ENCODE measurements around the gene DNM1.

DNA sequence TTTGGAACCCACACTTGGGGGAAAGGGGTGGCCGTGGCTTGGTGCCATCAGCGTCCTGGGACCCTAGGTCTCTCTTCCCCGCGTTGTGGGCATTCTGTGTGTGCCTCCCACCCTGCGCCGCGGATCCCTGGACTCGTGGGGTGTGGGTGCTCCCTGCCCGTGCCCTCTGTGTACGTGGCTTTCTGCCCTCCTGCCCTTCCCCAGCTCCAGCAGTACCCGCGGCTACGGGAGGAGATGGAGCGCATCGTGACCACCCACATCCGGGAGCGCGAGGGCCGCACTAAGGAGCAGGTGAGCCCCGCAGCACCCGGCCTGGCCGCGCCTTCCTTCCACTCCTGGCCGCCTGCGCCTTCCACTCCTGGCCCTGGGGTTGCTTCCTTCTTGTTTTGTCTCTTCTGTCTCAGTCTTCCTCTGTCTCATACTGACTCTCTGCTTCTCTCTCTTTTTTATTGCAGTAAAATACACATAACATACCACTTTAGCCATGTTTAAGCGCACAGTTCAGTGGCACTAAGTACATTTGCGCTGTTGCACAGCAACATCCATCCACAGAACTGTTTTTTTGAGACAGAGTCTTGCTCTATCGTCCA lies 30.7 kb downstream of the DNM1 start:
- TF ChIP-seq, protein P1, sequence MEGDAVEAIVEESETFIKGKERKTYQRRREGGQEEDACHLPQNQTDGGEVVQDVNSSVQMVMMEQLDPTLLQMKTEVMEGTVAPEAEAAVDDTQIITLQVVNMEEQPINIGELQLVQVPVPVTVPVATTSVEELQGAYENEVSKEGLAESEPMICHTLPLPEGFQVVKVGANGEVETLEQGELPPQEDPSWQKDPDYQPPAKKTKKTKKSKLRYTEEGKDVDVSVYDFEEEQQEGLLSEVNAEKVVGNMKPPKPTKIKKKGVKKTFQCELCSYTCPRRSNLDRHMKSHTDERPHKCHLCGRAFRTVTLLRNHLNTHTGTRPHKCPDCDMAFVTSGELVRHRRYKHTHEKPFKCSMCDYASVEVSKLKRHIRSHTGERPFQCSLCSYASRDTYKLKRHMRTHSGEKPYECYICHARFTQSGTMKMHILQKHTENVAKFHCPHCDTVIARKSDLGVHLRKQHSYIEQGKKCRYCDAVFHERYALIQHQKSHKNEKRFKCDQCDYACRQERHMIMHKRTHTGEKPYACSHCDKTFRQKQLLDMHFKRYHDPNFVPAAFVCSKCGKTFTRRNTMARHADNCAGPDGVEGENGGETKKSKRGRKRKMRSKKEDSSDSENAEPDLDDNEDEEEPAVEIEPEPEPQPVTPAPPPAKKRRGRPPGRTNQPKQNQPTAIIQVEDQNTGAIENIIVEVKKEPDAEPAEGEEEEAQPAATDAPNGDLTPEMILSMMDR (IDR thresholded peaks at IDR 0.05): no peak
- TF ChIP-seq POLR2AphosphoS5 (IDR thresholded peaks at IDR 0.05): no peak
